ENCODE results near the gene ZDHHC3.

DNA sequence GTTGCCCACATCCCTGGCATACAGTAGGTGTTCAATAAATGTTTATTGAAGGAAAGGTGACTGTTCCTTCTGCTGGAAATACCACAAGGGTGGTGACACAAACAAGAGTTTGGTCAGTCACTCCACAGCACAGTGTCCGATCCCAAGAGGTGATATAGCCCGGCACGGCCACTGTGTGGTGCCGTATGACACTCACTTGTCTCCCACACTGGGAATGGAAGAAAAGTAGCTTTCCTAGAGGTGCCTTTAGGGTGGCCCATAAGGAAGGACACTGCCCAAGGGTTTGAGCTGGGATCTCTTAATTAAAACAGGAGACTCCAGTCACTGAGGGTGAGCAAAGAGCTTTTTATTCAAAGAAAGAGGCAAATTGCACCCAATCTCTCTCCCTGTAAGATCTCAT lies 61.0 kb downstream of the ZDHHC3 start:
- TF ChIP-seq, protein P1, sequence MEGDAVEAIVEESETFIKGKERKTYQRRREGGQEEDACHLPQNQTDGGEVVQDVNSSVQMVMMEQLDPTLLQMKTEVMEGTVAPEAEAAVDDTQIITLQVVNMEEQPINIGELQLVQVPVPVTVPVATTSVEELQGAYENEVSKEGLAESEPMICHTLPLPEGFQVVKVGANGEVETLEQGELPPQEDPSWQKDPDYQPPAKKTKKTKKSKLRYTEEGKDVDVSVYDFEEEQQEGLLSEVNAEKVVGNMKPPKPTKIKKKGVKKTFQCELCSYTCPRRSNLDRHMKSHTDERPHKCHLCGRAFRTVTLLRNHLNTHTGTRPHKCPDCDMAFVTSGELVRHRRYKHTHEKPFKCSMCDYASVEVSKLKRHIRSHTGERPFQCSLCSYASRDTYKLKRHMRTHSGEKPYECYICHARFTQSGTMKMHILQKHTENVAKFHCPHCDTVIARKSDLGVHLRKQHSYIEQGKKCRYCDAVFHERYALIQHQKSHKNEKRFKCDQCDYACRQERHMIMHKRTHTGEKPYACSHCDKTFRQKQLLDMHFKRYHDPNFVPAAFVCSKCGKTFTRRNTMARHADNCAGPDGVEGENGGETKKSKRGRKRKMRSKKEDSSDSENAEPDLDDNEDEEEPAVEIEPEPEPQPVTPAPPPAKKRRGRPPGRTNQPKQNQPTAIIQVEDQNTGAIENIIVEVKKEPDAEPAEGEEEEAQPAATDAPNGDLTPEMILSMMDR (IDR thresholded peaks at IDR 0.05; ENCODE audit: low read depth, low read length) = no peak; the same call in none of the 2 replicates
- TF ChIP-seq EZH2phosphoT487 (IDR thresholded peaks at IDR 0.05; ENCODE audit: low read depth) = no peak

All from OCI-LY3 (cell line).